SJSA1 (cell line): Measurements from ENCODE around the gene RAPGEF4. TPM values are rescaled to one million over a fixed set of nuclear protein-coding genes. Genes with fewer than 3 reads are reported as not detected.

Experiments used
- DNase-seq, 2 experiments: peaks; one replicate each; pipeline ENCODE4 v3.0.0-alpha.2; 2015 to 2020; ENCODE audit warnings: low spot score in 2 of 2, low read depth in 1 of 2
- H3K27ac ChIP-seq: fragments of 250-450 bp; sonication (Bioruptor Pico); 2 replicates; pipeline ENCODE4 v1.5.1; 2020; ENCODE audit warnings: mild to moderate bottlenecking, moderate library complexity
- H3K27me3 ChIP-seq: fragments of 250-450 bp; sonication (Bioruptor Pico); replicated peaks from 2 replicates; pipeline ENCODE4 v1.5.1; 2020; ENCODE audit warnings: mild to moderate bottlenecking, moderate library complexity
- H3K36me3 ChIP-seq: fragments of 250-450 bp; sonication (Bioruptor Pico); 2 replicates; pipeline ENCODE4 v1.5.1; 2020; ENCODE audit warnings: mild to moderate bottlenecking
- H3K4me1 ChIP-seq: fragments of 250-450 bp; sonication (Bioruptor Pico); replicated peaks from 2 replicates; pipeline ENCODE4 v1.6.1; 2021; ENCODE audit warnings: mild to moderate bottlenecking
- H3K4me3 ChIP-seq: fragments of 250-450 bp; sonication (Bioruptor Pico); 2 replicates; pipeline ENCODE4 v1.5.1; 2020; ENCODE audit warnings: mild to moderate bottlenecking
- H3K9me3 ChIP-seq: fragments of 250-450 bp; sonication (Bioruptor Pico); replicated peaks from 2 replicates; pipeline ENCODE4 v1.5.1; 2020; ENCODE audit warnings: mild to moderate bottlenecking
- total RNA-seq: library from RNA; depleted of rRNA; stranded (reverse); fragments of >200 nt; shearing (Covaris generic); gene quantifications from 2 replicates; pipeline ENCODE4 v1.2.3, GENCODE V29; 2014

Gene RAPGEF4
- total RNA-seq, 1 experiment from 2014 or later = 0.47 TPM

DNA sequence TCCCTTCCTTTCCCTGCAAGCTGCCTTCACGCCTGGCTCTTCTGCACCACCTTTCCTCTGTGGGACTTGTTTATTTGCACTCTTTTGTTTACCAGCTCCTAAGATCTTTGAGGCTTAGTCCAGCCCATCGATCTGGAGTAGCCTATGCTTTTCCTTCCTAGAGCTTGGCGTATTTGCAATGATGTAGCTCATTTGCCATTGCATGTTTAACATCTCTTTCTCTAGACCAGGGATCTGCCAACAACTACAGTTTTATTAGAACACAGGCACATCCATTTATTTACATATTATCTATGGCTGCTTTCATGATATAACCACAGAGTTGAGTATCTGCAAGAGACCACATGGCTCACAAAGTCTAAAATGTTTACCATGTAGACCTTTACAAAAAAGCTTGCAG, 150.4 kb downstream of the RAPGEF4 start:
- no peaks in the 10 kb centered on the region for H3K4me1 ChIP-seq
- no peaks in the 10 kb centered on the region for H3K9me3 ChIP-seq
- no peak for DNase-seq
- H3K27ac ChIP-seq = no peak overlapping the region
- peaks cover 5% of the 10 kb centered on the region for H3K27me3 ChIP-seq
- no peak overlapping the region for H3K4me3 ChIP-seq
- no peaks in the 10 kb centered on the region for H3K36me3 ChIP-seq

DNA sequence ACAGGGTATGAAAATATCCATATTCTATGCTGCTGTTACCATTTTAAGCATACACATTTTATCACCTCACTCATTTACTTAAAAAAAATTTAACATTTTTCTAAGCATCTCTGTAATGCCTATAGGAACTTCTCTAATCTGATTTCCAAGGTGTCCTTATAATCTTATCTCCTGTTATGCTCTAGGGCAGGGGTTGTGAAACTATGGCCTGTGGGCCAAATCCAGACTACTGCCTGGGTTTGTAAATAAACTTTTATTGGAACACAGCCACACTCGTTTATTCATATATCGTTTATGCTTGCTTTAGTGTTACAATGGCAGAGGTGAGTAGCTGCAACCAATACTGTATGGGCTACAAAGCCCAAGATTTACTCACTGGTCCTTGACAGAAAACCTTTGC, 151.6 kb downstream of the RAPGEF4 start:
- H3K27ac ChIP-seq = no peak overlapping the region
- H3K9me3 ChIP-seq = no peaks in the 10 kb centered on the region
- no peaks in the 10 kb centered on the region for H3K4me1 ChIP-seq
- no peak for DNase-seq
- H3K27me3 ChIP-seq = peaks cover 5% of the 10 kb centered on the region
- H3K4me3 ChIP-seq = no peak overlapping the region
- H3K36me3 ChIP-seq = no peaks in the 10 kb centered on the region

DNA sequence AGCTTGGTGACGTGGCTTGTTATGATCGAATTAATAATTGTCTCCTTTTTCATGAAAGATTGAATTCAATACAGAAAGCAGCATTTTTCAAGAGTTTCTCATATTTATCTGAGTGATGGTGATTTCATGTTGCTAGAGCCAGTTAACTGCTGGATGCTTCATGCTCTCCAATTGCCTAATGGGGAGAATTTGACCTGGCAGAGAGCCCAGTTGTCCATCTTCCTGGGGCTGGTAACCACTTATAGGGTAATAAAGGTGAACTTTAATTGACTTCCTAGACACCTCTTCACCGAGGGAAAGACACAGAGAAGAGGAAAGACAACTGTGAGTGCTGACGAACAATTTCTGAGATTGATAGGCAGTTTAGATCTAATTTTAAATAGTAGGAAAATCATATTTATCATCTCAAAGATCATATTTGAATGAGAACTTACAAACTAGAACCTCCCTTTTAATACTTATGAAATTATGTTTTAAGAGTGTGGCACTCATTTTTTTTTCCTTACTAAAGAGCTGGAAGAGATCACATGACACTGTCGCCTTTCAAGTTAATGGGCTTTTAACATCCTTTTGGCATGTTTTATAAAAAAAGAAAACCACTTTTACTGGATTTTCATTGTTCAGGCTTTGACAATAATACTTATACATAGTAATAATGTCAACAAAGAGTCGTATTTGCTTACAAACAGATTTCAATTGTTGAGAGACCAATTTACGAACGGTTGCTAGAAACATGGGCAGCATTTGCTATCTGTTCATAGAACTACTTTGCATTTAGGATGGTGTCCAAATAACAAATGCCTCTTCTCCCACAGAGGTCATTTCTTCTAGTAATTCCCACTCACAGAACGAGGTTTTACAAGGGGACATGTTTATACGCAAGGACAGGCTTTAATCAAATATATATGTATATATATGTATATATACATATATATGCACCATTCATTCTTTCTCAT, 153.3 kb downstream of the RAPGEF4 start:
- Histone ChIP-seq H3K4me1 (no peaks in the 10 kb centered on the region), H3K27me3 (peaks cover 10% of the 10 kb centered on the region), H3K4me3 (no peak overlapping the region), H3K27ac (no peak overlapping the region), H3K36me3 (no peaks in the 10 kb centered on the region), H3K9me3 (no peaks in the 10 kb centered on the region)
- DNase-seq = no peak

DNA sequence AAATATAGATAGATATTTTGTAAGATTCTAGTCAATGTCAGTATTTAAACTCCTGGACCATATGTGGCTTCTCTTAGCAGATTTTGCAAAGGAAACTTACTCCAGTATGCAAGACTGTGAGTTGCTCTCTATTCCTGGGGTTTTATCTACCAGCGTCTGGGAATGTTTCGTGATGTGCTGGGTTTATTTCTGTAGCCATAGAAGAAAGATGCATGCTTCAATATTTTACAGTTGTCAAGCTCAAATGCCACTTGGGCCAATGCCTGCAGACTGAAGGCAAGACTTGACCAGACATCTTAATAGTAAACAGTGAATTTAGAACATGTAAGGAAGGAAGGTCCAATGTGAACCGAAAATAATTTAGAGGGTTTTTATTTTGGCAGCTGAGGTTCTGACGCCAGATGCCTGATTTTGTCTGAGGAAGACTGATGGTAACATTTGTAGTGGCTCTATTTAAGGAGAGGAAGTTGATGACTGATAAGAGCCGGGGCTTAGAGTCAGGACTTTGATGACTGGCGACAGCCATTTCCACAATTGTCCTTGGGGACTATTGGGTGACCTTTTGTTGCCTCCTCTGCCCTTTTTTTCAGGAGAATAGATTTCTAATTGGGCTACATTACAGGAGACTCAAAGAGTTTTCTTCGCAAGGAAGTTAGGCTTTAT, 154.3 kb downstream of the RAPGEF4 start:
- H3K4me1 ChIP-seq = no peaks in the 10 kb centered on the region
- H3K4me3 ChIP-seq = no peak overlapping the region
- H3K27me3 ChIP-seq = peaks cover 18% of the 10 kb centered on the region
- no peaks in the 10 kb centered on the region for H3K9me3 ChIP-seq
- DNase-seq = no peak
- H3K27ac ChIP-seq = no peak overlapping the region
- no peaks in the 10 kb centered on the region for H3K36me3 ChIP-seq

DNA sequence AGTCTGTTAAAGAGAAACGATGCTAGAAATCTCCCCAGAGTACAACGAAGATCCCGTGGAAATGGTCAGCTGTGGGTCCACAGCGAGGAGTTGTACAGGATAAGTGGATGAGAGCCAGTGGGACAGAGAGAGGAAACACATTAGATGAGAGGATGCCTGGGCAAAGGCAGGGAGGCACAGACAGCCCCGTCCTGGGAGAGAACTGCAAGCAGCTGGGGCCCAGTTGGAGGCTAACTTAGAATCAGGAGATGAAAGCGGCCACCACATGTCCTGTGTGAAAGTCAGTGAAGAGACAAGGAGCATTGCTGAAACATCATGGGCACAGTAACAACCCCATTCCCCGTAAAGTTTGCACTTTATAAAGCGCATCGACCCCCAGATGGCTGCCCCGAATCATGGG, 157.5 kb downstream of the RAPGEF4 start:
- Histone ChIP-seq H3K27me3 (peaks cover 34% of the 10 kb centered on the region), H3K9me3 (no peaks in the 10 kb centered on the region), H3K27ac (no peak overlapping the region), H3K36me3 (no peaks in the 10 kb centered on the region), H3K4me1 (no peaks in the 10 kb centered on the region), H3K4me3 (no peak overlapping the region)
- no peak for DNase-seq

DNA sequence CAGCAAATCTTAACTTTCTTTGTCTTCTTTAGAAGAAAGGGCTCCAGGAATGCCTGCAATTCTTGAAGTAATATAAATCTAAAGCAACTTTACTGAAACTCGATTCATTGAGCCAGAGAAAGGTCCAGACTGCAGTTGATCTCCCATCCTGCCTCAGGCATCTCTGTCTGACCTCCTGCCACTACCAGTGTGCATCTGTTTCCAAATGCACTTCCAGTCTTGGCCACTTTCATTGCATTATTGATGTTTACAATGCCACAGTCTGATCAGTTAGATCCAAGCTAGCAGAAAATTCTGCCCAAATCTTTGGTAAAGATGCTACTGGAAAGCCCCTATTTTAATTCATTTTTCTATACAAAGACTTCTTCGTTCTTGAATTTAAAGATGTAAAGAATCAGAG, 158.0 kb downstream of the RAPGEF4 start:
- H3K27ac ChIP-seq = no peak overlapping the region
- no peaks in the 10 kb centered on the region for H3K9me3 ChIP-seq
- no peaks in the 10 kb centered on the region for H3K36me3 ChIP-seq
- H3K4me3 ChIP-seq = no peak overlapping the region
- no peaks in the 10 kb centered on the region for H3K4me1 ChIP-seq
- no peak for DNase-seq
- H3K27me3 ChIP-seq = peaks cover 34% of the 10 kb centered on the region

DNA sequence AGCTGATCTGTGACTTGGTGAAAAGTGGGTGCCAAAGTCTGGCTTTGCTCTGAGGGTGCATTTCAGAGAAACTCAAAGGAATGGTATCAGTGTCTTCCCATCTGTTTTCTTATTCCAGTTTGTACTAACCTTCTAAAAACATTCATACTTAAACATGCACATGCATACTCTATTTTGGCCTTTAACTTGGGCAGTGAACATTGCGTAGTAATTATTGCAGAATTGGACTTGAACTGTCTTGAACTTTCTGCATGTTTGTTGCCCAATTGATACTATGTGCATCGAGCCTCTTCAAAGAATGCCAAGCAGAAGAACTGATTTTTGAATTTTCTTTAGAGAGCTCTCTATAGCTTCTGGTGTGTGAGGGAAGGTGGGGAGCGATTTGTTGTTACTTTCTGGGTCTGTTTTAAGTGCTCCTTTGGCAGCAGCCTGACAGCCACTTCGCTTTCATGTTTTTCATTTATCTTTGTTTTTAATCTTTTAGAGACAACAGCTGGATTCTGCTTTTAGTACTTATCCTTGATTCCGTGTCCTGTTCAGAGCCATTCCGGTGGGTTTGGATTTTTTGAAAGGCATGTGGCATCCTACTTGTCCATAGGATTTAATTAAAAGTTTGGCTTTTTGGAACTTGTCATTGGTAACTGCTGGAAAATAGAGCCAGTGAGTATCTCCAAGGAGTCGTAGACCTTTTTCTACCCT, 159.2 kb downstream of the RAPGEF4 start:
- Histone ChIP-seq H3K36me3 (no peaks in the 10 kb centered on the region), H3K9me3 (no peaks in the 10 kb centered on the region), H3K27me3 (peaks cover 34% of the 10 kb centered on the region), H3K4me1 (no peaks in the 10 kb centered on the region), H3K27ac (no peak overlapping the region), H3K4me3 (no peak overlapping the region)
- DNase-seq = no peak

DNA sequence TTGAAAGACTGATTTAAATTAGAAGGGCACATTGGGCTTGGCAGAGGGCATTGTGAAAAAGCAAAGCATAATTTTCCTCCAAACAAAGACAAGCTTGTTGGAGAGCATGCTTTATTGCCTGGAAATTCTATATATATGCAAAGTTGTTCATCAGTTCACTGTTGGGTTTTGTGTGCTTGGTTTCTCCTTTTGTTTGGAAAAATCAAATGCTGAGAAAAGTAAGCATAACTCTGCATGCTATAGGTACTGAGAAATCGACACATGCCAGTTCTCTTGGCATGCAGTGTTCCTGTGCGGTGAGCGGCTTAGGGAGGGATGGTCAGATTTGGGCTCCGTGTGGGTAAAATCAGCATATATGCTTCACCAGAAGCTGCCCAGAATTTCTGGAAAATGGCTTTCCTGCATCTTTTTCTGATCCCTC, 161.0 kb downstream of the RAPGEF4 start:
- H3K27ac ChIP-seq = no peak overlapping the region
- DNase-seq = no peak
- no peaks in the 10 kb centered on the region for H3K9me3 ChIP-seq
- no peaks in the 10 kb centered on the region for H3K4me1 ChIP-seq
- no peak overlapping the region for H3K4me3 ChIP-seq
- peaks cover 34% of the 10 kb centered on the region for H3K27me3 ChIP-seq
- no peaks in the 10 kb centered on the region for H3K36me3 ChIP-seq

DNA sequence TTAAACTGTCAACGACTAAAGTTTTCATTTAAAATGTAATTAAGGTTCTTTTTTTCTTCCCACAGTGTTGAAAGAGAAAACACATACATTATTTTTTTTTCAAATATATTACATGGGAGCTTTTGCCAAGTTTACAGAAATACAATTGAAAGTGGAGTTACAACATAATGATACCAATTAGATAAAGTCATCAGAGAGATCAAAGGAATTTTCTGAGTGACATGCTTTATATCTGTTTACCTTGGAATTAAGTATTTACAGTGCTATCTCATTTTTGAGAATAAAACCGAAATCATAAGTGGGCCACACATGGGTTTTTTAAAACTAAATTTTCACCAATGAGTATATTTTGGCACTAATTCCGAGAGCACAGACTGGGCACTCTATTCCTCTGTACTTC, 165.2 kb downstream of the RAPGEF4 start:
- DNase-seq = no peak
- H3K27ac ChIP-seq = no peak overlapping the region
- H3K4me1 ChIP-seq = no peaks in the 10 kb centered on the region
- H3K9me3 ChIP-seq = no peaks in the 10 kb centered on the region
- H3K4me3 ChIP-seq = no peak overlapping the region
- H3K36me3 ChIP-seq = no peaks in the 10 kb centered on the region
- H3K27me3 ChIP-seq = peaks cover 11% of the 10 kb centered on the region

DNA sequence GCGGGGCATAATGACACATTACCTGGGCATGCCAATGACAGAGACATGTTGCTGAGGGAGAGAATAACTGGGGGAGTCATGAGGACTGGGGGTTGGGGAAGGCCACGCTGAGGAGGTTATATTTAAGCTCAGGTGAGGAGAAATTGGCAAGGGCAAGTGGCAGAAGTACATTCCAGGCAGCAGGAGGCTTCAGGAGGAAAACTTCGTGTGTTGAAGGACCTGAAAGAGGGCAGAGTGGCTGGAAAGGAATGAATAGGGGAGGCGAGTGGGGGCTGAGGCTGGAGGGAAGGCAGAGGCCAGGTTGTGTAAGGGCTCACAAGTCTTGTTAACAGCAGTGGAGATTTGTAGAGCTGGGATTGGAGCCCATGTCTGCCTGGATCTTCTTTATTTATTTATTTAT, 166.3 kb downstream of the RAPGEF4 start:
- DNase-seq = no peak
- peaks cover 8% of the 10 kb centered on the region for H3K27me3 ChIP-seq
- H3K4me3 ChIP-seq = no peak overlapping the region
- no peak overlapping the region for H3K27ac ChIP-seq
- H3K9me3 ChIP-seq = no peaks in the 10 kb centered on the region
- H3K36me3 ChIP-seq = no peaks in the 10 kb centered on the region
- no peaks in the 10 kb centered on the region for H3K4me1 ChIP-seq

DNA sequence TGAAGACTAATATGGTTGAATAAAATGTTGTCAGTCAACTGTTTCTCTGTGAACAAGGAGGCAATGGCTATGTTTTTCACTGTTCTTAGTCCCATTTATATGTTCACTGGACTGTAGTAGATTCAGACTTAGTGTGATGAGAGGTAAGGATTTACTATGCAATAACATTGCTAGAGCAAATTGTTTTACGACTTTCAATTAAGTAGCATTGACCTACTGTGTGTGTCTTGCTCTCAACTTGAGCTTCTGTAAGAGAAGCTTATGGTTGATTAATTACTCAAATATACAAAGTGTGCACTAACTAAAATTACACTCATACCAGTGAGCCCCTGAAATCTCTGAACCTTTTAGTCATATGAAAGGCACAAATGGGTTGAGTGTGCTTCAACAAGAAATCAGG, 168.6 kb downstream of the RAPGEF4 start:
- H3K27me3 ChIP-seq = peaks cover under 1% of the 10 kb centered on the region
- H3K36me3 ChIP-seq = no peaks in the 10 kb centered on the region
- no peaks in the 10 kb centered on the region for H3K4me1 ChIP-seq
- H3K4me3 ChIP-seq = no peak overlapping the region
- H3K27ac ChIP-seq = no peak overlapping the region
- H3K9me3 ChIP-seq = no peaks in the 10 kb centered on the region
- no peak for DNase-seq

DNA sequence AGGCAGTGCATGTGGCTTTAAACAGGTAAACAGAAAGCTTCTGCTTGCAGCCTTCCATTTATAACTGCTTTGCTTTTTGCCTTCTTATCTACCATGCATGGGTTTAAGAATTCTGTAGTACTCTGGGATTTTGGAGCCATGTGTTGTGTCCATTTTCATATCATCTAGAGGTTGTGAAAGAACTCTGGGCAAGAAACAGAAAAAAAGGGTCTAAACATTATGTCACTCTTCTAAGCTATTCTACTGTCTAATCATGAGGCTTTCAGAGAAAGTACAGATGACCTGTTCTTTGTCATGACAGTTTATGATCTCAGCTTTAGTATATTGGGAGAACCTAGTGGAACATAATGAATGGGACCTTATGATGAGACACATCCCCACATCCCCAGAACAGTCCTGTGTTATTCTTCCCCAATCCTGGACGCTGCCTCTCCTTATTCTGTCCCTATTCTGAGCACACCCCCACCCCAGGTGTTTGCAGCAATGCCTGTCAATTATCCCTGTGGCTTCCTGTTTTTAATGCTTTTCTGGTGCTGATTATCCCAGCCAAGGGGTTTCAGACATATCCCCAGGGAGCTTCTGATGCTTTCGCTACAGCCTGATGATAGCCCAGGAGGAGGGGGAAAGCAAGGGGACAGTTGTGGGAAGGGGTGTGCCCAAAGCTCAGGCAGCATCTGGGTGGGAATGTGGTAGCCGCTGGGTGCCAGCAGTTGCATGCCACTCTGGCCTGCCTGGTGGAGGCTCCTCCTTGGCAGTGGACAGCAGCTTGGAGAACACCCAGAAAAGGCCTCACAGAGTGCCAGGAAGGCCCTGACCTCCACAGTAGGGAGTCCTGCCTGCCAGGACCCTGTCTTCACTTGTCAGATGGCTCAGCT, 170.5 kb downstream of the RAPGEF4 start:
- Histone ChIP-seq H3K4me1 (no peaks in the 10 kb centered on the region), H3K4me3 (no peak overlapping the region), H3K27ac (no peak overlapping the region), H3K27me3 (no peaks in the 10 kb centered on the region), H3K9me3 (no peaks in the 10 kb centered on the region), H3K36me3 (no peaks in the 10 kb centered on the region)
- no peak for DNase-seq

DNA sequence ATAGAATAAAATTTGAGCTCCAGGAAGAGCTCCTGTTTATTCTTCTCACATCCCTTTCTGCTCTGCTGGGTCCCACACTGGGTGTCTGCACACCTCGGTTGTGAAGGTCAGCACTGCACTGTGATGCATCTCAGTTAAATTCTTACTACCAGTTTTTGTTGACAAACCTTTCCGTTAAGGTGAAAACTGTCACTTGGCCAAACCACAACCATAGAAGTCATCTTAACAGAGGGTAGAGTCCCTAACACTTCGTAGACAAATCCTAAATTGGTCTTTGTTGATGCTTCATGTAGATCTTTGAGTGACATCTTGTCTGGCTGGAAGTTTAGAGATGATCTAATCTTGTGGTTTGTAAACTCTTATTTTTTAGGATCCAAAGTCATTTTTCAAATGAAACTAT, 172.6 kb downstream of the RAPGEF4 start:
- no peaks in the 10 kb centered on the region for H3K9me3 ChIP-seq

More for the DNA sequence above, 172.6 kb downstream of the RAPGEF4 start:
- Histone ChIP-seq H3K4me3 (no peak overlapping the region), H3K36me3 (no peaks in the 10 kb centered on the region), H3K27me3 (no peaks in the 10 kb centered on the region), H3K4me1 (no peaks in the 10 kb centered on the region), H3K27ac (no peak overlapping the region)
- no peak for DNase-seq
